Kidney (tissue), 14 donors: ENCODE data around the gene APOO. TPM values are rescaled to one million over a fixed set of nuclear protein-coding genes. Genes with fewer than 3 reads are reported as not detected.
A peak's percentile ranks its signal among the peaks of the same experiment; 100 is the strongest.

Source experiments
- DNase-seq, 5 donors: peaks; one replicate each; pipeline ENCODE4 v3.0.0-alpha.2; 2013 to 2020
- FAIRE-seq: peaks from 2 replicates; lab custom pipeline; 2012; peaks lifted over from hg19 to GRCh38; lab: Jason Lieb, UNC
- H3K27ac ChIP-seq, 2 donors: one replicate each; pipeline ENCODE4 v1.7.0; 2013; ENCODE audit warnings: low read depth in 2 of 2, low read length in 2 of 2, inconsistent platforms in 1 of 2
- H3K27me3 ChIP-seq: one replicate; pipeline ENCODE4 v1.7.1; 2013; ENCODE audit warnings: low read length, inconsistent platforms; ENCODE audit not compliant: control insufficient read depth, insufficient read depth
- H3K36me3 ChIP-seq, 3 donors: one replicate each; pipeline versions ENCODE4 v1.7.0 to v1.7.1; 2013; ENCODE audit warnings: low read length in 3 of 3, control low read depth in 1 of 3, inconsistent platforms in 1 of 3; ENCODE audit not compliant: insufficient read depth in 3 of 3, control insufficient read depth in 2 of 3
- H3K4me1 ChIP-seq, 3 donors: one replicate each; pipeline versions ENCODE4 v1.7.0 to v1.7.1; 2013; ENCODE audit warnings: low read length in 3 of 3, inconsistent platforms in 1 of 3, low read depth in 1 of 3; ENCODE audit not compliant: control insufficient read depth in 2 of 3, insufficient read depth in 2 of 3
- H3K4me3 ChIP-seq, 3 donors: one replicate each; pipeline versions ENCODE4 v1.7.0 to v1.8.1; 2013; ENCODE audit warnings: low read length in 3 of 3, control low read depth in 1 of 3, inconsistent platforms in 1 of 3
- H3K9ac ChIP-seq, 3 donors: one replicate each; pipeline versions ENCODE4 v1.7.0 to v1.7.1; 2013; ENCODE audit warnings: low read length in 3 of 3, control low read depth in 1 of 3, inconsistent platforms in 1 of 3
- H3K9me3 ChIP-seq, 3 donors: one replicate each; pipeline versions ENCODE4 v1.7.0 to v1.7.1; 2013; ENCODE audit warnings: low read length in 3 of 3, control low read depth in 1 of 3, inconsistent platforms in 1 of 3; ENCODE audit not compliant: control insufficient read depth in 2 of 3, insufficient read depth in 1 of 3
- intact Hi-C: fragments of 100-400 bp; cut with DNase I; formaldehyde crosslinking; loops from one replicate; pipeline ENCODE4 v1.11.1; 2022
- polyA plus RNA-seq: library from polyadenylated mRNA; stranded (reverse); fragments of 350-450 nt; fragmentation: Illumina TruSeq; extraction: RNeasy Lipid Tissue Mini Kit (QIAGEN cat#74804); gene quantifications from one replicate; pipeline ENCODE4 v1.2.3, GENCODE V29; 2014; ENCODE audit warnings: low read depth, low replicate concordance; ENCODE audit not compliant: insufficient read depth
- total RNA-seq: library from RNA; stranded (reverse); fragmentation: NEBNext Ultra II Directional; extraction: Animal tissue kit (Norgen Biotek cat#: 25700); gene quantifications from one replicate; pipeline ENCODE4 v1.2.1, GENCODE V29; 2021
- TF ChIP-seq, protein P1 (sequence below): IDR thresholded peaks from 3 replicates; pipeline ENCODE4 v1.5.1; 2012; ENCODE audit warnings: mild to moderate bottlenecking, moderate library complexity, borderline replicate concordance; ENCODE audit not compliant: insufficient read depth; ENCODE audit errors: extremely low read depth
- donor health status: control.
- donor health status: control.
- donor health status: control.
- donor health status: control.
- donor health status: control.
- donor health status: DM: yes; HTN: yes; CAD: no.
- donor health status: Normal renal cell carcinoma (clear cell type).

APOO gene
- total and polyA plus RNA-seq, 2 donors from 2014 or later: 30.4 to 110 TPM

DNA sequence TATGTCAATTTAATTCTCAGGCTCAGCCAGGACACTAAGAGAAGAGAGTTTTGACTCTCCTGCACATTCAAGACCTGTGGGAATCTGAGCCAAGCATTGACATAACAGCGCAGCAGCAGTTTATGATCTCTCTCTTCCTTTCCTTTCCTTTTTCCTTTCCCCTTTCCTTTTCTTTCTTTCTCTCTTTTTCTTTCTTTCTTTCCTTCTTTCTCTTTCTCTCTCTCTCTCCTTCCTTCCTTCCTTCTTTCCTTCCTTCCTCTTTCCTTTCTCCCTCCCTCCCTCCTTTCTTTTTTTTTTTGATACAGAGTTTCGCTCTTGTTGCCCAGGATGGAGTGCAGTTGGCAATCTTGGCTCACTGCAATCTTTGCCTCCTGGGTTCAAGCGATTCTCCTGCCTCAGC is 103.2 kb downstream of the APOO start:
- Histone ChIP-seq H3K4me1 (no peaks in the 10 kb centered on the region), H3K9ac (no peak overlapping the region), H3K27me3 (no peaks in the 10 kb centered on the region), H3K4me3 (no peak overlapping the region), H3K27ac (no peak overlapping the region), H3K9me3 (no peaks in the 10 kb centered on the region), H3K36me3 (no peaks in the 10 kb centered on the region)
- TF ChIP-seq, protein P1, sequence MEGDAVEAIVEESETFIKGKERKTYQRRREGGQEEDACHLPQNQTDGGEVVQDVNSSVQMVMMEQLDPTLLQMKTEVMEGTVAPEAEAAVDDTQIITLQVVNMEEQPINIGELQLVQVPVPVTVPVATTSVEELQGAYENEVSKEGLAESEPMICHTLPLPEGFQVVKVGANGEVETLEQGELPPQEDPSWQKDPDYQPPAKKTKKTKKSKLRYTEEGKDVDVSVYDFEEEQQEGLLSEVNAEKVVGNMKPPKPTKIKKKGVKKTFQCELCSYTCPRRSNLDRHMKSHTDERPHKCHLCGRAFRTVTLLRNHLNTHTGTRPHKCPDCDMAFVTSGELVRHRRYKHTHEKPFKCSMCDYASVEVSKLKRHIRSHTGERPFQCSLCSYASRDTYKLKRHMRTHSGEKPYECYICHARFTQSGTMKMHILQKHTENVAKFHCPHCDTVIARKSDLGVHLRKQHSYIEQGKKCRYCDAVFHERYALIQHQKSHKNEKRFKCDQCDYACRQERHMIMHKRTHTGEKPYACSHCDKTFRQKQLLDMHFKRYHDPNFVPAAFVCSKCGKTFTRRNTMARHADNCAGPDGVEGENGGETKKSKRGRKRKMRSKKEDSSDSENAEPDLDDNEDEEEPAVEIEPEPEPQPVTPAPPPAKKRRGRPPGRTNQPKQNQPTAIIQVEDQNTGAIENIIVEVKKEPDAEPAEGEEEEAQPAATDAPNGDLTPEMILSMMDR: no peak
- no peak for FAIRE-seq
- DNase-seq: no peak
- intact Hi-C loops: no loop called here

DNA sequence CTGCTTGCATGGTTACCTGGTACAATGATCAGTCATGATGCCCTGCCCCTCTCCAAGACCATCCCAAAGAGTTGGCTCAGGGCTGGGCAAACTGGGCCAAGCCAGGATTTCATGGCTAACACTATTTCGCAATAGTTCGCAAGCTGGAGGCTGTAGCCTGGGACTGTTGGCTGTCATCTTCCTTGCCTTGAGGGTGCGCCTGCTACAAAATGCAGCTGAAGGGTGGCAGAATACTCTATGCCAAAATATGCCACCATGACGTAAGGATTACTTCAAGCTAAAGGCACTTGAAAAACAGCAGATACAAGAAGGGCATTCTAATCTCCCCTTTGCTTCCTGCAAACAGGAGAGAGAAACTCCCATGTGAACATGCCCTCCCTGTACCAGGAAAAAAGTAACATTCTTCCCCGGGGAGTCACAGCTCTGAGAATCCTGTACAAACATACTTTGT is 103.8 kb downstream of the APOO start:
- Histone ChIP-seq H3K9me3 (no peaks in the 10 kb centered on the region), H3K36me3 (no peaks in the 10 kb centered on the region), H3K4me3 (no peak overlapping the region), H3K27ac (peak overlapping the region in 1 of 2 donors; percentile 7), H3K9ac (no peak overlapping the region), H3K4me1 (no peaks in the 10 kb centered on the region), H3K27me3 (no peaks in the 10 kb centered on the region)
- DNase-seq (no peak), FAIRE-seq (no peak)
- intact Hi-C loops: no loop called here
- TF ChIP-seq, protein P1: no peak

DNA sequence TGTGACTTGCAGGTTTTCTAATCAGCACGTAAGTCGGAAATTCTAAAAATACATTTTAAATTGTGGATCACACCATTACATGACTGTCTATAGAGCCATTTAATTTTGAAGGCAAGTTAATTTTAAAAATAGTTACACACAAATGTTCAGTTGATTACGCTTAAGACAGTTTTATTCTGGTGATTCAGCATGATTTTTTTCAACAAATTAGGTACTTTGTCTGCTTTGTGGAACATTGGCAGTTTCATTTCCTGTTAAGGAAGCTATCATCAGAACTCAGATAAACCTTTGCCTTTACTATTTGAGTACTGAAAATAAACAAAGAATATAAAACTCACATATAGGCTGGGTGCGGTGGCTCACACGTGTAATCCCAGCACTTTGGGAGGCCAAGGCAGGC is 105.3 kb downstream of the APOO start:
- intact Hi-C loops: no loop called here
- Histone ChIP-seq H3K9me3 (no peaks in the 10 kb centered on the region), H3K9ac (no peak overlapping the region), H3K4me3 (no peak overlapping the region), H3K27ac (no peak overlapping the region), H3K36me3 (no peaks in the 10 kb centered on the region), H3K27me3 (no peaks in the 10 kb centered on the region), H3K4me1 (no peaks in the 10 kb centered on the region)
- DNase-seq (no peak), FAIRE-seq (no peak)
- TF ChIP-seq, protein P1: no peak

DNA sequence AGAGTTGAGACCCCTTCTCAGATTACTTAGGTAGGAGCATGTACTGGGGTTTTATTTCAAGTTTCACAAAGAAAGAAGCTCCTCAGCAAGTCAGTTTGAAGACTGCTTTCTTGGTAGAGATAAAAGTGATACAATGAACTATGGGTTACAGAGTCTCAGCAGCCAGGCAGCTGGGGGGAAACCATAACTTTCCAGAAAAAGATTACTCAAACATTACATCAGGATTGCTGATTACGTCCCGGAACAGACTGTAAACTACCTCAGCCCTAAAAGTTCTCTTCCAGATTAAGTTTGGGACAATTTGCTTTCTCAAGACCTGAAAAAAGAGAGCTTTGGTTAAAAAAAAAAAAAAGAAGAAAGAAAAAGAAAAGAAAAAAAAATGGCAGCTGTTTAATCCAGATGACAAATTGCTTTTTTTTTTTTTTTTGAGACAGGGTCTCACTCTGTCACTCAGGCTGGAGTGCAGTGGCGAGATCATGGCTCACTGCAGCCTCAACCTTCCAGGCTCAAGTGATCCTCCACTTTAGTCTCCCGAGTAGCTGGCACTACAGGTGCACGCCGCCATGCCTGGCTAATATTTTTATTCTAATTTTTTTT is 108.2 kb downstream of the APOO start:
- DNase-seq (no peak), FAIRE-seq (no peak)
- Histone ChIP-seq H3K9me3 (no peaks in the 10 kb centered on the region), H3K36me3 (no peaks in the 10 kb centered on the region), H3K9ac (no peak overlapping the region), H3K4me1 (no peaks in the 10 kb centered on the region), H3K27ac (peak overlapping the region in 1 of 2 donors; percentile 37), H3K27me3 (no peaks in the 10 kb centered on the region), H3K4me3 (no peak overlapping the region)
- TF ChIP-seq, protein P1: no peak
- intact Hi-C loops: no loop called here
